GM03348 (cell line): ENCODE data around the gene TVP23C.
"Not testable (repeated sequence)": the region's sequence is repeated elsewhere in the genome, so short reads cannot be mapped to it uniquely, and the experiment has no call there.

Experiments used
- DNase-seq: peaks from one replicate; pipeline ENCODE4 v3.0.0; 2012; ENCODE audit warnings: low spot score

Gene TVP23C

GRCh38 chr17:15563375-15563857 is at the start of gene TVP23C:
TSS of gene TVP23C (minus strand) at chr17:15563483. CDS start at chr17:15563448, 35 bp downstream.
- DNase-seq = peak; percentile 73

GRCh38 chr17:15592960-15593359 is 29.7 kb upstream of the TVP23C start:
- DNase-seq = not testable (repeated sequence)

- DNase-seq = not testable (repeated sequence)
Observed at GRCh38 chr17:15591986-15592385, 28.7 kb upstream of the TVP23C start.

- DNase-seq = not testable (repeated sequence)
Observed at GRCh38 chr17:15590844-15591243, 27.6 kb upstream of the TVP23C start.

GRCh38 chr17:15589544-15590536 is 26.6 kb upstream of the TVP23C start:
- DNase-seq = not testable (repeated sequence)

GRCh38 chr17:15588017-15588416 is 24.7 kb upstream of the TVP23C start:
- DNase-seq = not testable (repeated sequence)

GRCh38 chr17:15583313-15583712 is 20.0 kb upstream of the TVP23C start:
- DNase-seq = not testable (repeated sequence)

- not testable (repeated sequence) for DNase-seq
Observed at GRCh38 chr17:15581462-15581861, 18.2 kb upstream of the TVP23C start.

- DNase-seq = not testable (repeated sequence)
Observed at GRCh38 chr17:15576848-15577247, 13.6 kb upstream of the TVP23C start.

GRCh38 chr17:15574660-15575059 is 11.4 kb upstream of the TVP23C start:
- not testable (repeated sequence) for DNase-seq

- DNase-seq = not testable (repeated sequence)
Observed at GRCh38 chr17:15573870-15574269, 10.6 kb upstream of the TVP23C start.

- DNase-seq = not testable (repeated sequence)
Observed at GRCh38 chr17:15562613-15563374, 489 bp downstream of the TVP23C start.

GRCh38 chr17:15561439-15561838 is 1.8 kb downstream of the TVP23C start:
- DNase-seq = not testable (repeated sequence)

- not testable (repeated sequence) for DNase-seq
Observed at GRCh38 chr17:15558403-15559105, 4.7 kb downstream of the TVP23C start.

- not testable (repeated sequence) for DNase-seq
Observed at GRCh38 chr17:15557334-15557832, 5.9 kb downstream of the TVP23C start.

- DNase-seq = not testable (repeated sequence)
Observed at GRCh38 chr17:15552932-15553331, 10.4 kb downstream of the TVP23C start.

GRCh38 chr17:15549552-15549951 is 13.7 kb downstream of the TVP23C start:
- not testable (repeated sequence) for DNase-seq

GRCh38 chr17:15546604-15547003 is 16.7 kb downstream of the TVP23C start:
- not testable (repeated sequence) for DNase-seq

GRCh38 chr17:15540371-15541219 is 22.7 kb downstream of the TVP23C start:
- DNase-seq = not testable (repeated sequence)

- DNase-seq = not testable (repeated sequence)
Observed at GRCh38 chr17:15533122-15533521, 30.2 kb downstream of the TVP23C start.
